HepG2 (cell line): ENCODE results near the gene CBX2. TPM values are rescaled to one million over a fixed set of nuclear protein-coding genes. Genes with fewer than 3 reads are reported as not detected.

Source experiments
- ARID4A ChIP-seq: sonication (generic); formaldehyde crosslinking; IDR thresholded peaks from 2 replicates; pipeline ENCODE4 v1.5.0; 2020; ENCODE audit warnings: mild to moderate bottlenecking, missing genetic modification reagents, borderline replicate concordance
- BRCA1 ChIP-seq: sonication (generic); formaldehyde crosslinking; IDR thresholded peaks from 2 replicates; pipeline ENCODE4 v1.4.0; 2020; ENCODE audit warnings: missing genetic modification reagents
- FOXO4 ChIP-seq: sonication (generic); formaldehyde crosslinking; conservative IDR thresholded peaks from 2 replicates; pipeline ENCODE4 v1.8.1; 2023; ENCODE audit warnings: missing genetic modification reagents
- MAFG ChIP-seq: sonication (generic); formaldehyde crosslinking; IDR thresholded peaks from 2 replicates; pipeline ENCODE4 v1.5.1; 2020; ENCODE audit warnings: mild to moderate bottlenecking, missing genetic modification reagents
- MED1 ChIP-seq: sonication (generic); formaldehyde crosslinking; IDR thresholded peaks from 2 replicates; pipeline ENCODE4 v1.4.0; 2020; ENCODE audit warnings: missing genetic modification reagents
- MEIS1 ChIP-seq: sonication (generic); formaldehyde crosslinking; IDR thresholded peaks from 2 replicates; pipeline ENCODE4 v1.9.0; 2021; ENCODE audit warnings: mild to moderate bottlenecking, missing genetic modification reagents, moderate library complexity, borderline replicate concordance
- MIER3 ChIP-seq: IDR thresholded peaks from 2 replicates; pipeline ENCODE4 v1.6.1; 2016; ENCODE audit warnings: missing compliant biosample characterization, borderline replicate concordance
- NR2F6 ChIP-seq, 2 experiments: IDR thresholded peaks; 2 replicates each; pipeline ENCODE4 v1.6.1; 2016; ENCODE audit warnings: antibody characterized with exemption in 1 of 2, mild to moderate bottlenecking in 1 of 2
- RCOR2 ChIP-seq: IDR thresholded peaks from 2 replicates; pipeline ENCODE4 v1.6.1; 2016; ENCODE audit warnings: missing biosample characterization, missing genetic modification reagents
- REL ChIP-seq: sonication (generic); formaldehyde crosslinking; conservative IDR thresholded peaks from 2 replicates; pipeline ENCODE4 v1.8.0; 2022; ENCODE audit warnings: mild to moderate bottlenecking, missing genetic modification reagents, moderate library complexity
- RNF2 ChIP-seq: fragments of 450-650 bp; conservative IDR thresholded peaks from 2 replicates; pipeline ENCODE4 v1.6.1; 2016; ENCODE audit warnings: low read depth
- THAP7 ChIP-seq: sonication (generic); formaldehyde crosslinking; IDR thresholded peaks from 2 replicates; pipeline ENCODE4 v1.8.1; 2023; ENCODE audit warnings: mild to moderate bottlenecking, missing genetic modification reagents
- ZNF607 ChIP-seq: sonication (generic); formaldehyde crosslinking; IDR thresholded peaks from 2 replicates; pipeline ENCODE4 v1.5.1; 2020; ENCODE audit warnings: missing genetic modification reagents, mild to moderate bottlenecking, borderline replicate concordance
- ZNF782 ChIP-seq: sonication (generic); formaldehyde crosslinking; IDR thresholded peaks from 2 replicates; pipeline ENCODE4 v1.4.0; 2020; ENCODE audit warnings: missing genetic modification reagents, mild to moderate bottlenecking, borderline replicate concordance
- polyA plus RNA-seq, 8 experiments: library from polyadenylated mRNA; depleted of rRNA in 3 of 8; stranded (reverse) in 7 of 8; unstranded in 1 of 8; fragments of >200 nt; fragmentation: Illumina TruSeq in 4 of 8; extraction: Trizol in 4 of 8; gene quantifications; 2 replicates each; pipeline versions ENCODE4 v1.2.1 to v1.2.3, GENCODE V29; 2011 to 2016; ENCODE audit warnings: low read depth in 4 of 8, missing spikeins in 1 of 8, mixed read lengths in 1 of 8; ENCODE audit not compliant: insufficient read depth in 1 of 8
- total RNA-seq, 5 experiments: library from RNA; depleted of rRNA; stranded (reverse); fragments of >200 nt; fragmentation: Illumina TruSeq; extraction: Trizol; gene quantifications; 2 replicates each; pipeline ENCODE4 v1.2.3, GENCODE V29; 2016; ENCODE audit warnings: low read depth in 1 of 5
- TF ChIP-seq, protein P1 (sequence below): sonication (generic); formaldehyde crosslinking; IDR thresholded peaks from 2 replicates; pipeline ENCODE4 v1.4.0; 2020; ENCODE audit warnings: missing genetic modification reagents, low read depth, mild to moderate bottlenecking, borderline replicate concordance
- TF ChIP-seq, protein P2 (sequence below): sonication (generic); formaldehyde crosslinking; conservative IDR thresholded peaks from 2 replicates; pipeline ENCODE4 v1.4.0; 2020; ENCODE audit warnings: missing genetic modification reagents
- TF ChIP-seq, protein P3 (sequence below): IDR thresholded peaks from 2 replicates; pipeline ENCODE4 v1.6.1; 2012; ENCODE audit warnings: inconsistent platforms

Gene CBX2
- total and polyA plus RNA-seq, 2 of the 13 experiments (the other 11 are each of a cell fraction or from before 2014, with no cell fraction given) = 14.5 to 31.1 TPM

GRCh38 chr17:79831265-79832217 lies 53.6 kb downstream of the CBX2 start (continued):
- TF ChIP-seq, protein P1, sequence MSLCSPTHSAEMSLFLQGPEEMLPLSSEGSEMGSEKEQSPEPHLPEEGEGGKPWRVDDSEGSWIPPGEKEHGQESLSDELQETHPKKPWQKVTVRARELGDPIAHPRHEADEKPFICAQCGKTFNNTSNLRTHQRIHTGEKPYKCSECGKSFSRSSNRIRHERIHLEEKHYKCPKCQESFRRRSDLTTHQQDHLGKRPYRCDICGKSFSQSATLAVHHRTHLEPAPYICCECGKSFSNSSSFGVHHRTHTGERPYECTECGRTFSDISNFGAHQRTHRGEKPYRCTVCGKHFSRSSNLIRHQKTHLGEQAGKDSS (CRISPR knock-in tag) = peak; percentile 85; the same call in 1 of the 2 replicates
- 0 out of 2 replicates have a peak, but pooled peaks have one; percentile 15 for TF ChIP-seq MED1 (CRISPR knock-in tag)
- TF ChIP-seq, protein P2, sequence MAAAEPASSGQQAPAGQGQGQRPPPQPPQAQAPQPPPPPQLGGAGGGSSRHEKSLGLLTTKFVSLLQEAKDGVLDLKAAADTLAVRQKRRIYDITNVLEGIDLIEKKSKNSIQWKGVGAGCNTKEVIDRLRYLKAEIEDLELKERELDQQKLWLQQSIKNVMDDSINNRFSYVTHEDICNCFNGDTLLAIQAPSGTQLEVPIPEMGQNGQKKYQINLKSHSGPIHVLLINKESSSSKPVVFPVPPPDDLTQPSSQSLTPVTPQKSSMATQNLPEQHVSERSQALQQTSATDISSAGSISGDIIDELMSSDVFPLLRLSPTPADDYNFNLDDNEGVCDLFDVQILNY (CRISPR knock-in tag) = peak; percentile 47; the same call in 1 of the 2 replicates
- TF ChIP-seq, protein P3, sequence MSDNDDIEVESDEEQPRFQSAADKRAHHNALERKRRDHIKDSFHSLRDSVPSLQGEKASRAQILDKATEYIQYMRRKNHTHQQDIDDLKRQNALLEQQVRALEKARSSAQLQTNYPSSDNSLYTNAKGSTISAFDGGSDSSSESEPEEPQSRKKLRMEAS = peak; percentile 79
- TF ChIP-seq FOXO4 = 0 out of 2 replicates have a peak, but pooled peaks have one; percentile 80
- peak; percentile 48; the same call in 1 of the 2 replicates for TF ChIP-seq REL (CRISPR knock-in tag)
- no peak for TF ChIP-seq BRCA1 (CRISPR knock-in tag)
- TF ChIP-seq MEIS1 (CRISPR knock-in tag) = 0 out of 2 replicates have a peak, but pooled peaks have one; percentile 66
- 0 out of 2 replicates have a peak, but pooled peaks have one; percentile 14 for TF ChIP-seq MIER3
- TF ChIP-seq ARID4A (CRISPR knock-in tag) = peak; percentile 58; the same call in 1 of the 2 replicates
- no peak for TF ChIP-seq ZNF782 (CRISPR knock-in tag)
- peak; percentile 35; the same call in 1 of the 2 replicates for TF ChIP-seq NR2F6 (IDR thresholded peaks at IDR 0.05)
- TF ChIP-seq NR2F6 (CRISPR knock-in tag; IDR thresholded peaks at IDR 0.05) = peak; percentile 77; the same call in 1 of the 2 replicates
- TF ChIP-seq RCOR2 (CRISPR knock-in tag) = no peak
- TF ChIP-seq ZNF607 (CRISPR knock-in tag) = peak; percentile 66
- TF ChIP-seq MAFG (CRISPR knock-in tag) = no peak
- TF ChIP-seq RNF2 = peak; percentile 44; the same call in 1 of the 2 replicates
- no peak for TF ChIP-seq THAP7 (CRISPR knock-in tag)
